Muscle layer of colon (tissue), 2 donors: ENCODE measurements around the gene IPPK.

Experiments
- H3K27ac ChIP-seq: one replicate; pipeline ENCODE4 v1.7.0; 2013; ENCODE audit warnings: low read depth, mild to moderate bottlenecking, low read length, moderate library complexity
- H3K27me3 ChIP-seq, 2 donors: one replicate each; pipeline ENCODE4 v1.7.0; 2013; ENCODE audit warnings: low read length in 2 of 2, mild to moderate bottlenecking in 2 of 2; ENCODE audit not compliant: insufficient read depth in 2 of 2, control insufficient read depth in 1 of 2
- H3K36me3 ChIP-seq: one replicate; pipeline ENCODE4 v1.7.0; 2013; ENCODE audit warnings: mild to moderate bottlenecking, low read length; ENCODE audit not compliant: insufficient read depth
- H3K4me1 ChIP-seq: one replicate; pipeline ENCODE4 v1.7.0; 2013; ENCODE audit warnings: mild to moderate bottlenecking, low read length; ENCODE audit not compliant: insufficient read depth
- H3K4me3 ChIP-seq, 2 donors: one replicate each; pipeline ENCODE4 v1.7.0; 2013; ENCODE audit warnings: low read length in 2 of 2, low read depth in 1 of 2, mild to moderate bottlenecking in 1 of 2, moderate library complexity in 1 of 2
- H3K9ac ChIP-seq: one replicate; pipeline ENCODE4 v1.7.0; 2013; ENCODE audit warnings: low read length
- H3K9me3 ChIP-seq: one replicate; pipeline ENCODE4 v1.7.0; 2013; ENCODE audit warnings: mild to moderate bottlenecking, low read length
- donor health status: abdominal sarcoma.
- donor health status: Adenocarcinoma of cecum.

IPPK gene

GRCh38 chr9:92564504-92564903, 105.4 kb downstream of the IPPK start:
- peaks cover 9% of the 10 kb centered on the region for H3K4me1 ChIP-seq
- no peaks in the 10 kb centered on the region for H3K9me3 ChIP-seq
- no peak overlapping the region for H3K27ac ChIP-seq
- H3K27me3 ChIP-seq: no peaks in the 10 kb centered on the region
- H3K36me3 ChIP-seq: no peaks in the 10 kb centered on the region
- H3K4me3 ChIP-seq: no peak overlapping the region
- no peak overlapping the region for H3K9ac ChIP-seq
